ENCODE results near the gene OTOP2. TPM values are rescaled to one million over a fixed set of nuclear protein-coding genes. Genes with fewer than 3 reads are reported as not detected.
A peak's percentile ranks its signal among the peaks of the same experiment; 100 is the strongest.

The OTOP2 gene
- total and polyA plus RNA-seq, 2 of the 8 experiments (the other 6 are each of a cell fraction or from before 2014, with no cell fraction given) = 0.23 TPM; not detected in 1

DNA sequence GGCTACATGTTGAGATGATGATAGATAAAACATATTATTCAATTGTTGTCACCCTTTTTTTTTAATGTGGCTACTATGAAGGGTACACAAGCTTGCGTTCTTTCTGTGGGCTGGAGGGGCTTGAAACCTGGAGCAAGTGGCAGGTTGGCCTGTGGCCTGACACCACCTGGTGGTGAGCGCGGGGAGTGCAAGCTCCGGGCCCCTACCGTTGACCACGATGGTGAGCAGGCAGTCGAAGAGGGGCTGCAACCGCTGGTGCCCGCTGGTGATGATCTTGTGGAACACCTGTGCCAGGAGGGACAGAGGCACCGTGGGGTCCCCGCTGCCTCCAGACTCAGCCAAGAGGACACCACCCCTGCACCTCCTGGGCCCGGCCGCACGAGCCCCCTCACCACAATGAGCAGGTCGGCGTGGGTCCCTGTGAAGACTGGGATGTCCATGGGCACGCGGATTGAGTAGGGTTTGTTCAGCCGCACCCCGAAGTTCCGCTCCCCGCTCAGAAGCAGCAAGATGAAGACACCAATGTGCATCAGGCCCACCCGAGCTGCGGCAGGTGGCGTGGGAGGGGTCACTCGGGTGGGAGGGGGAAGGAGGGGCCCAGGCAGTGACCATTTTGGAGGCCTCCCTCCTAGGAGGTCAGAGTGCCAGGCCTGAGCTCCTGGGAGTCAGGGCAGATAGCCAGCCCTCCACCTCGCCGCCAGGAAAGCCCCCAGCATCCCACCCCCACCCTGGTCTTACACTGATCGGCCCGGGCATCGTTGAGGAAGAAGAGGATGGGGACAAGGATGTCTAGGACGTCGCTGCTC lies 34.1 kb downstream of the OTOP2 start:
- 56% methylated on average over 24 of the region's 33 CpGs; no CpG with 5 or more reads in 1 of the 2 experiments for WGBS, 2 experiments (ENCODE audit: extremely low coverage in 1 of 2, insufficient coverage in 1 of 2, insufficient read length in 1 of 2, insufficient replicate concordance in 2 of 2, low coverage in 1 of 2, low lambda C conversion rate in 2 of 2, missing lambda C conversion rate in 1 of 2)
- peak; percentile 55 for FAIRE-seq

More for the DNA sequence above, 34.1 kb downstream of the OTOP2 start:
- CTCF ChIA-PET (ENCODE audit: partially characterized antibody) = interaction anchor here (0.6 to 27.2 kb wide), 44 partner anchors 9 to 1793 kb away, joined by 3 to 1072 read pairs (median 6); partner anchors contain the start of genes CDR2L, FADS6, FDXR and HID1
- H3K18ac ChIP-seq (ENCODE audit: extremely low read depth, low read length) = no peak overlapping the region
- H2BK20ac ChIP-seq (ENCODE audit: low read length) = no peak overlapping the region
- H3K23me2 ChIP-seq (ENCODE audit: low read depth, low read length) = no peaks in the 10 kb centered on the region
- peak in 1 of 2 experiments; percentile 100 for DNase-seq (ENCODE audit: low read depth in 1 of 2, low spot score in 2 of 2)
- no peak overlapping the region for H4K5ac ChIP-seq (ENCODE audit: insufficient read length, low read depth, low read length)
- peaks cover 0 to 7% (median 0%) of the 10 kb centered on the region in 4 experiments; a peak in 3 of 7 replicates for H3K4me1 ChIP-seq (replicated peaks in 1 of 4; ENCODE audit: control insufficient read depth in 3 of 4, insufficient read depth in 4 of 4, low read length in 3 of 4)
- no peak overlapping the region for H2AK5ac ChIP-seq (ENCODE audit: low read depth, low read length)
- H3K4ac ChIP-seq (replicated peaks; ENCODE audit: insufficient read length, low read depth, low read length) = no peak overlapping the region
- peaks cover 0 to 5% (median 2%) of the 10 kb centered on the region in 4 experiments; a peak in 3 of 7 replicates for H3K27me3 ChIP-seq (replicated peaks in 1 of 4; ENCODE audit: control insufficient read depth in 3 of 4, extremely low read depth in 1 of 4, insufficient read depth in 3 of 4, low read length in 3 of 4)
- H2AFZ ChIP-seq (ENCODE audit: low read length) = no peak overlapping the region
- no peaks in the 10 kb centered on the region for H3K36me3 ChIP-seq (ENCODE audit: control insufficient read depth in 2 of 4, insufficient read depth in 4 of 4, low read length in 3 of 4)
- no peak overlapping the region for H3K23ac ChIP-seq (ENCODE audit: insufficient read length)
- no peak overlapping the region for H2BK5ac ChIP-seq (ENCODE audit: low read depth, low read length)
- TF ChIP-seq, protein P1, sequence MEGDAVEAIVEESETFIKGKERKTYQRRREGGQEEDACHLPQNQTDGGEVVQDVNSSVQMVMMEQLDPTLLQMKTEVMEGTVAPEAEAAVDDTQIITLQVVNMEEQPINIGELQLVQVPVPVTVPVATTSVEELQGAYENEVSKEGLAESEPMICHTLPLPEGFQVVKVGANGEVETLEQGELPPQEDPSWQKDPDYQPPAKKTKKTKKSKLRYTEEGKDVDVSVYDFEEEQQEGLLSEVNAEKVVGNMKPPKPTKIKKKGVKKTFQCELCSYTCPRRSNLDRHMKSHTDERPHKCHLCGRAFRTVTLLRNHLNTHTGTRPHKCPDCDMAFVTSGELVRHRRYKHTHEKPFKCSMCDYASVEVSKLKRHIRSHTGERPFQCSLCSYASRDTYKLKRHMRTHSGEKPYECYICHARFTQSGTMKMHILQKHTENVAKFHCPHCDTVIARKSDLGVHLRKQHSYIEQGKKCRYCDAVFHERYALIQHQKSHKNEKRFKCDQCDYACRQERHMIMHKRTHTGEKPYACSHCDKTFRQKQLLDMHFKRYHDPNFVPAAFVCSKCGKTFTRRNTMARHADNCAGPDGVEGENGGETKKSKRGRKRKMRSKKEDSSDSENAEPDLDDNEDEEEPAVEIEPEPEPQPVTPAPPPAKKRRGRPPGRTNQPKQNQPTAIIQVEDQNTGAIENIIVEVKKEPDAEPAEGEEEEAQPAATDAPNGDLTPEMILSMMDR (IDR thresholded peaks at IDR 0.05; ENCODE audit: control extremely low read depth in 1 of 3, insufficient read depth in 1 of 3, low read depth in 1 of 3, low read length in 3 of 3) = peak; percentile 82 to 99 (median 94)
- TF ChIP-seq CREB1 (IDR thresholded peaks at IDR 0.05) (0 out of 2 replicates have a peak, but pooled peaks have one; percentile 6), SIRT6 (IDR thresholded peaks at IDR 0.05; ENCODE audit: low read length) (no peak), SUZ12 (IDR thresholded peaks at IDR 0.05; ENCODE audit: low read length) (no peak), RAD21 (IDR thresholded peaks at IDR 0.05 in 1 of 2, conservative IDR thresholded peaks at IDR 0.05 in 1 of 2; ENCODE audit: low read depth in 2 of 2, low read length in 2 of 2) (peak; percentile 89 to 91), GABPA (IDR thresholded peaks at IDR 0.05; ENCODE audit: borderline replicate concordance, insufficient read depth, low read length) (peak; percentile 61; the same call in 1 of the 2 replicates), CHD2 (IDR thresholded peaks at IDR 0.05; ENCODE audit: low read length) (no peak), MAX (IDR thresholded peaks at IDR 0.05) (peak; percentile 59)
- no peaks in the 10 kb centered on the region for H3K79me2 ChIP-seq (ENCODE audit: control insufficient read depth in 1 of 2, insufficient read depth in 2 of 2, low read length in 2 of 2)
- H4K8ac ChIP-seq (ENCODE audit: extremely low read depth, insufficient read depth, low read length) = no peak overlapping the region; the same call in 1 of the 2 replicates
- no peaks in the 10 kb centered on the region; the same call in 1 of the 2 replicates for H3K79me1 ChIP-seq (ENCODE audit: low read depth, low read length)
- H3K56ac ChIP-seq (replicated peaks; ENCODE audit: insufficient read length, low read depth, low read length) = no peak overlapping the region
- no peak overlapping the region for H3K14ac ChIP-seq (ENCODE audit: insufficient read length)
- H3K4me3 ChIP-seq (ENCODE audit: extremely low read depth in 1 of 4, insufficient read depth in 2 of 4, low read depth in 3 of 4, low read length in 4 of 4) = no peak overlapping the region
- peaks cover 0 to 2% of the 10 kb centered on the region in 2 experiments for H4K20me1 ChIP-seq (replicated peaks in 1 of 2; ENCODE audit: control insufficient read depth in 1 of 2, insufficient read depth in 2 of 2, low read length in 2 of 2)
- H3K9me3 ChIP-seq (ENCODE audit: insufficient read depth in 2 of 2, low read depth in 1 of 2, low read length in 1 of 2) = no peaks in the 10 kb centered on the region
- H3K9ac ChIP-seq (replicated peaks in 1 of 4; ENCODE audit: extremely low read depth in 1 of 4, low read depth in 3 of 4, low read length in 3 of 4) = no peak overlapping the region
- no peak overlapping the region for H3K27ac ChIP-seq (ENCODE audit: low read depth, low read length)
- POLR2A ChIA-PET (ENCODE audit: partially characterized antibody) = interaction anchor here (0.9 to 1.5 kb wide), 4 partner anchors 10 to 34 kb away, joined by 3 to 6 read pairs (median 5); partner anchors contain the start of genes HID1 and OTOP2
- H4K91ac ChIP-seq (replicated peaks; ENCODE audit: insufficient read length, low read length) = no peak overlapping the region
- no peak overlapping the region for H2BK15ac ChIP-seq (ENCODE audit: low read length)
- peak overlapping the region in 1 of 2 experiments; percentile 8; a peak in 1 of 4 replicates for H3K4me2 ChIP-seq (ENCODE audit: insufficient read depth in 1 of 2, low read depth in 2 of 2, low read length in 2 of 2)
- no peak overlapping the region for H2BK12ac ChIP-seq (ENCODE audit: low read depth, low read length)
- no peak overlapping the region for H2BK120ac ChIP-seq (replicated peaks; ENCODE audit: low read depth, low read length)
